ENCODE results near the gene APOBEC3H.

GRCh38 chr22:39147335-39148025, 50.4 kb downstream of the APOBEC3H start:
- TF ChIP-seq CTCF (conservative IDR thresholded peaks at IDR 0.05) (no peak), EZH2 (IDR thresholded peaks at IDR 0.05; ENCODE audit: low read depth) (no peak)
